HG03520 (cell line): ENCODE data around the gene HENMT1.
"Not testable (repeated sequence)": the region's sequence is repeated elsewhere in the genome, so short reads cannot be mapped to it uniquely, and the experiment has no call there.

Experiments
- ATAC-seq: cut with Tn5 transposase; IDR thresholded peaks from one replicate; pipeline ENCODE4 v1.9.1; 2021; ENCODE audit warnings: mild to moderate bottlenecking, moderate library complexity; ENCODE audit not compliant: unreplicated experiment

The HENMT1 gene

GRCh38 chr1:108661030-108661609 is at the start of gene HENMT1:
Gene HENMT1, minus strand, starts transcription at chr1:108661093. Its CDS starts 1,209 bp downstream, at chr1:108659884.
- peak; percentile 80 for ATAC-seq

GRCh38 chr1:108708691-108709660 is 48.1 kb upstream of the HENMT1 start:
- no peak for ATAC-seq

GRCh38 chr1:108706643-108707042 is 45.8 kb upstream of the HENMT1 start:
- ATAC-seq, result no peak

GRCh38 chr1:108704496-108704895 is 43.6 kb upstream of the HENMT1 start:
- ATAC-seq, result no peak

- ATAC-seq, result no peak
These were observed 43.0 kb upstream of the HENMT1 start for GRCh38 chr1:108703939-108704338.

GRCh38 chr1:108702109-108702508 is 41.2 kb upstream of the HENMT1 start:
- not testable (repeated sequence) for ATAC-seq

- ATAC-seq, result no peak
These were observed 40.4 kb upstream of the HENMT1 start for GRCh38 chr1:108701176-108701849.

GRCh38 chr1:108699375-108700332 is 38.8 kb upstream of the HENMT1 start:
- no peak for ATAC-seq

- no peak for ATAC-seq
These were observed 34.6 kb upstream of the HENMT1 start for GRCh38 chr1:108695535-108695934.

- peak; percentile 62 for ATAC-seq
These were observed 32.1 kb upstream of the HENMT1 start for GRCh38 chr1:108692724-108693655.

- ATAC-seq, result peak; percentile 91
These were observed 31.2 kb upstream of the HENMT1 start, which contains the start of gene PRPF38B for GRCh38 chr1:108691942-108692723. Gene PRPF38B, plus strand, starts transcription at chr1:108692310. Its CDS starts 282 bp downstream, at chr1:108692592.

- no peak for ATAC-seq
These were observed 30.4 kb upstream of the HENMT1 start for GRCh38 chr1:108691128-108691941.

- ATAC-seq, result no peak
These were observed 25.9 kb upstream of the HENMT1 start for GRCh38 chr1:108686614-108687313.

- ATAC-seq, result no peak
These were observed 24.6 kb upstream of the HENMT1 start for GRCh38 chr1:108685529-108685928.

GRCh38 chr1:108681701-108682100 is 20.8 kb upstream of the HENMT1 start:
- not testable (repeated sequence) for ATAC-seq

- ATAC-seq, result no peak
These were observed 18.8 kb upstream of the HENMT1 start for GRCh38 chr1:108679586-108680213.
